Measurements from ENCODE around the gene NNT.

DNA sequence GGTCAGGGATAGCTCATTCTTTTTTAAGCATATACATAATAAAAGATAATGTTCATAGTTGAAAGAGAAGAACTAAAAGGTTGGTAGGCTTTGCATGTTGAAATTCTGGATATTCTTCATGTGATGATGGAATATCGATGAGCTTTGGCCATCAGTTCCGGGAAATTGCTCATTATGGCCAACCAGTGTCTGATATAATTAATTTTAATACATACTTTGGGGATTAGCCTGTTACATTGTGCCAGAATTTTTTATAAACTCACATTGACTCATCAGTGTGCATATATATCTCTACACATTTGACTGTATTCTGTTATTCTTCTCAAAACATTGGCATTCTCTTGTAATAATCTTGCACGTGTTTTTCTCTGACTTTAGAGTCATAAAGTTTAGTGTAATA lies 84.3 kb downstream of the NNT start:
- TF ChIP-seq ARID2 (IDR thresholded peaks at IDR 0.05) (no peak), YY1 (IDR thresholded peaks at IDR 0.05; ENCODE audit: borderline replicate concordance in 1 of 3, control insufficient read depth in 1 of 3, extremely low read depth in 1 of 3, insufficient read depth in 3 of 3, insufficient read length in 1 of 3, insufficient replicate concordance in 2 of 3, low read depth in 1 of 3, low read length in 2 of 3) (no peak), MAFF (IDR thresholded peaks at IDR 0.05; ENCODE audit: low read length) (no peak), POLR2AphosphoS5 (IDR thresholded peaks at IDR 0.05; ENCODE audit: control insufficient read depth, insufficient read depth, low read depth, low read length) (no peak), GATAD2A (IDR thresholded peaks at IDR 0.05) (no peak), HMG20A (CRISPR knock-in tag; conservative IDR thresholded peaks at IDR 0.05) (no peak), CEBPG (CRISPR knock-in tag; IDR thresholded peaks at IDR 0.05) (no peak), CEBPG (tag; conservative IDR thresholded peaks at IDR 0.05 in 1 of 2, IDR thresholded peaks at IDR 0.05 in 1 of 2) (no peak), NCOA2 (IDR thresholded peaks at IDR 0.05; ENCODE audit: partially characterized antibody in 2 of 2) (no peak), ZNF12 (CRISPR knock-in tag; IDR thresholded peaks at IDR 0.05) (no peak), PCBP1 (IDR thresholded peaks at IDR 0.05; ENCODE audit: low read depth, low read length, poor library complexity, severe bottlenecking) (no peak), ZNF311 (CRISPR knock-in tag; IDR thresholded peaks at IDR 0.05) (no peak), SIX5 (IDR thresholded peaks at IDR 0.05; ENCODE audit: borderline replicate concordance in 1 of 2, insufficient read depth in 1 of 2, low read depth in 1 of 2, low read length in 2 of 2) (no peak), EP300 (IDR thresholded peaks at IDR 0.05; ENCODE audit: low read length) (no peak), ZNF445 (CRISPR knock-in tag; IDR thresholded peaks at IDR 0.05; ENCODE audit: low read depth) (no peak)

Measured in K562 (cell line).